ENCODE results near the gene OR2S2. TPM values are rescaled to one million over a fixed set of nuclear protein-coding genes. Genes with fewer than 3 reads are reported as not detected.

OR2S2 gene
- total RNA-seq, 1 experiment from 2014 or later, result not detected

- TF ChIP-seq ZNF281 (CRISPR knock-in tag; IDR thresholded peaks at IDR 0.05) (no peak), ZNF425 (CRISPR knock-in tag; conservative IDR thresholded peaks at IDR 0.05) (no peak), ZNF232 (CRISPR knock-in tag; IDR thresholded peaks at IDR 0.05) (no peak)
Observed at GRCh38 chr9:35980289-35981011, 22.5 kb upstream of the OR2S2 start (continued).

- ChIA-PET POLR2A (no interaction called here), CTCF (interaction anchor here (1.2 kb wide), 1 partner anchor 33 kb away, joined by 3 read pairs; no protein-coding TSS in a partner anchor)
- Mint-ChIP-seq H3K36me3 (peaks cover 11% of the 10 kb centered on the region), H3K4me3 (no peak overlapping the region), H3K9me3 (peaks cover 19% of the 10 kb centered on the region), H3K27me3 (ENCODE audit: low read depth) (peaks cover 32% of the 10 kb centered on the region), H3K4me1 (no peaks in the 10 kb centered on the region), H3K27ac (no peak overlapping the region)
- TF ChIP-seq SP1 (CRISPR knock-in tag; conservative IDR thresholded peaks at IDR 0.05) (no peak), RELA (CRISPR knock-in tag; IDR thresholded peaks at IDR 0.05; ENCODE audit: borderline replicate concordance) (no peak), EMX1 (CRISPR knock-in tag; IDR thresholded peaks at IDR 0.05) (no peak), CTCF (IDR thresholded peaks at IDR 0.05) (no peak), HMGXB4 (CRISPR knock-in tag; IDR thresholded peaks at IDR 0.05) (no peak)
- ATAC-seq (no peak), DNase-seq (ENCODE audit: low spot score) (no peak)
Observed at GRCh38 chr9:35978792-35979191, 20.8 kb upstream of the OR2S2 start.

GRCh38 chr9:35976726-35977125, 18.8 kb upstream of the OR2S2 start:
- peaks cover 48% of the 10 kb centered on the region for H3K27me3 Mint-ChIP-seq (ENCODE audit: low read depth)
- peaks cover 19% of the 10 kb centered on the region for H3K9me3 Mint-ChIP-seq
- H3K36me3 Mint-ChIP-seq, result peaks cover 11% of the 10 kb centered on the region
- H3K4me3 Mint-ChIP-seq, result no peak overlapping the region
- H3K4me1 Mint-ChIP-seq, result peaks cover 10% of the 10 kb centered on the region
- ATAC-seq (no peak), DNase-seq (ENCODE audit: low spot score) (no peak)
- ChIA-PET POLR2A (no interaction called here), CTCF (interaction anchor here (1.1 kb wide), 1 partner anchor 47 kb away, joined by 3 read pairs; no protein-coding TSS in a partner anchor)
- H3K27ac Mint-ChIP-seq, result no peak overlapping the region
- TF ChIP-seq FOXJ3 (CRISPR knock-in tag; IDR thresholded peaks at IDR 0.05; ENCODE audit: borderline replicate concordance), result no peak
- TF ChIP-seq ZNF219 (CRISPR knock-in tag; IDR thresholded peaks at IDR 0.05; ENCODE audit: borderline replicate concordance), result no peak
- no peak for TF ChIP-seq IRF2 (CRISPR knock-in tag; IDR thresholded peaks at IDR 0.05; ENCODE audit: borderline replicate concordance, low read depth)
- TF ChIP-seq USF2 (CRISPR knock-in tag; IDR thresholded peaks at IDR 0.05), result no peak
- no peak for TF ChIP-seq NR3C1 (CRISPR knock-in tag; conservative IDR thresholded peaks at IDR 0.05; ENCODE audit: low read depth)
- no peak for TF ChIP-seq STAT6 (CRISPR knock-in tag; conservative IDR thresholded peaks at IDR 0.05; ENCODE audit: low read depth)
- no peak for TF ChIP-seq TEAD4 (CRISPR knock-in tag; IDR thresholded peaks at IDR 0.05)
- no peak for TF ChIP-seq ZNF423 (CRISPR knock-in tag; IDR thresholded peaks at IDR 0.05)
- no peak for TF ChIP-seq ZNF671 (CRISPR knock-in tag; IDR thresholded peaks at IDR 0.05)
- no peak for TF ChIP-seq HMGXB4 (CRISPR knock-in tag; IDR thresholded peaks at IDR 0.05)
- TF ChIP-seq EMX1 (CRISPR knock-in tag; IDR thresholded peaks at IDR 0.05), result no peak

Data from WTC11 (cell line).